ENCODE measurements around the gene MRPL49.

MRPL49 gene

DNA sequence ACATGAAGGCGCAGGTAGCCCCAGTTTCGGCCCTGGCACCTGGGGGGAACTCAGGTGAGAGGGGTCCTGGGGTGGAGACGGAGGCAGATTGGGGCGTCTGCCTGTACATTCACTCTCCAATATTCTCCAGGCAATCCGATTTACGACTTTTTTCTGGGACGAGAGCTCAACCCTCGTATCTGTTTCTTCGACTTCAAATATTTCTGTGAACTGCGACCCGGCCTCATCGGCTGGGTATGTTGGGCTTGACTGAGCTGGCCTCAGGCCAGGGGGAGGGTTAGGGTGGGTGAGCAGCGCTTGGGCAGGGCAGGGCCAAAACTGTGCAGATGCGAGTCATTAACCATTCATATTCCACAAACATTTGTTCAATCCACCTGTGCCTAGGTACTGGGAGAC, 8.8 kb upstream of the MRPL49 start:
- TF ChIP-seq, protein P1, sequence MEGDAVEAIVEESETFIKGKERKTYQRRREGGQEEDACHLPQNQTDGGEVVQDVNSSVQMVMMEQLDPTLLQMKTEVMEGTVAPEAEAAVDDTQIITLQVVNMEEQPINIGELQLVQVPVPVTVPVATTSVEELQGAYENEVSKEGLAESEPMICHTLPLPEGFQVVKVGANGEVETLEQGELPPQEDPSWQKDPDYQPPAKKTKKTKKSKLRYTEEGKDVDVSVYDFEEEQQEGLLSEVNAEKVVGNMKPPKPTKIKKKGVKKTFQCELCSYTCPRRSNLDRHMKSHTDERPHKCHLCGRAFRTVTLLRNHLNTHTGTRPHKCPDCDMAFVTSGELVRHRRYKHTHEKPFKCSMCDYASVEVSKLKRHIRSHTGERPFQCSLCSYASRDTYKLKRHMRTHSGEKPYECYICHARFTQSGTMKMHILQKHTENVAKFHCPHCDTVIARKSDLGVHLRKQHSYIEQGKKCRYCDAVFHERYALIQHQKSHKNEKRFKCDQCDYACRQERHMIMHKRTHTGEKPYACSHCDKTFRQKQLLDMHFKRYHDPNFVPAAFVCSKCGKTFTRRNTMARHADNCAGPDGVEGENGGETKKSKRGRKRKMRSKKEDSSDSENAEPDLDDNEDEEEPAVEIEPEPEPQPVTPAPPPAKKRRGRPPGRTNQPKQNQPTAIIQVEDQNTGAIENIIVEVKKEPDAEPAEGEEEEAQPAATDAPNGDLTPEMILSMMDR (IDR thresholded peaks at IDR 0.05; ENCODE audit: low read depth, low read length, missing control alignments), result no peak
- H3K4me3 ChIP-seq (replicated peaks; ENCODE audit: low read depth, low read length), result peak overlapping the region; percentile 52
- no peak for DNase-seq (ENCODE audit: extremely low read depth, low read depth)

GRCh38 chr11:65113839-65114238, 8.3 kb upstream of the MRPL49 start:
- no peak overlapping the region for H3K4me3 ChIP-seq (replicated peaks; ENCODE audit: low read depth, low read length)
- TF ChIP-seq, protein P1 (IDR thresholded peaks at IDR 0.05; ENCODE audit: low read depth, low read length, missing control alignments), result no peak
- DNase-seq (ENCODE audit: extremely low read depth, low read depth), result no peak

GRCh38 chr11:65114538-65115171, 7.5 kb upstream of the MRPL49 start:
- H3K4me3 ChIP-seq (replicated peaks; ENCODE audit: low read depth, low read length), result no peak overlapping the region
- TF ChIP-seq, protein P1 (IDR thresholded peaks at IDR 0.05; ENCODE audit: low read depth, low read length, missing control alignments), result no peak
- no peak for DNase-seq (ENCODE audit: extremely low read depth, low read depth)

DNA sequence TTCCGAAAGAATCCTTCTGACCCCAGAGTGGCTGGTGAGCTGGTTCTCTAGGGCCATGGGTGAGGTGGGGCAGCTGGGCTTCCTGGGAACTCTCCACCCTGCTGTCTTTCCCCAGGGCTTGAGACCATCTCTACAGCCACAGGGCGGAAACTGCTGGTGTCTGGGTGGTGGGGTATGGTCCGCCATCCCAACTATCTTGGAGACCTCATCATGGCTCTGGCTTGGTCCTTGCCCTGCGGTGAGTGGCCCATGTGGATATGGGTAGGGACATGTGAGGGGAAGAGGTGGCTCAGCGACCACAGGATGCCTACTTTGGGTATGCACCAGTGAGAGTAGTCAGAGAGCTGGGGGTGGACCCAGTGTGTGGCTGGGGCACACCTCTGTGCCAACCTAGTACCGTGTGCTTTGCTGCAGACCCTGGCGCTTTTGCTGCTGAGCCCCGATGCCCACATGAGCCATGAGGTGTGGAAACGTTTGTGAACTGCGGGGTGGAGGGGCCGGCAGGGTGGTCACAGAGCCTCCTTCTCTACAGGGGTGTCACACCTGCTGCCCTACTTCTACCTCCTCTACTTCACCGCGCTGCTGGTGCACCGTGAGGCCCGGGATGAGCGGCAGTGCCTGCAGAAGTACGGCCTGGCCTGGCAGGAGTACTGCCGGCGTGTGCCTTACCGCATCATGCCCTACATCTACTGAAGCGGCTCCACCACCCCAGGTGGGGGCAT, 6.6 kb upstream of the MRPL49 start:
- no peak for DNase-seq (ENCODE audit: extremely low read depth, low read depth)
- peak overlapping the region; percentile 94; the same call in 1 of the 2 replicates for H3K4me3 ChIP-seq (replicated peaks; ENCODE audit: low read depth, low read length)
- TF ChIP-seq, protein P1 (IDR thresholded peaks at IDR 0.05; ENCODE audit: low read depth, low read length, missing control alignments), result no peak

GRCh38 chr11:65116370-65117205, 5.5 kb upstream of the MRPL49 start:
- TF ChIP-seq, protein P1 (IDR thresholded peaks at IDR 0.05; ENCODE audit: low read depth, low read length, missing control alignments), result no peak
- no peak for DNase-seq (ENCODE audit: extremely low read depth, low read depth)
- peak overlapping the region; percentile 94 for H3K4me3 ChIP-seq (replicated peaks; ENCODE audit: low read depth, low read length)

GRCh38 chr11:65117206-65118096, 4.7 kb upstream of the MRPL49 start, which contains the start of gene ZNHIT2:
Gene ZNHIT2 (minus strand): TSS chr11:65117701. CDS start chr11:65117653, 48 bp downstream.
- peak; percentile 96 for DNase-seq (ENCODE audit: extremely low read depth, low read depth)
- H3K4me3 ChIP-seq (replicated peaks; ENCODE audit: low read depth, low read length), result peak within 1 kb of the TSS; percentile 94
- TF ChIP-seq, protein P1 (IDR thresholded peaks at IDR 0.05; ENCODE audit: low read depth, low read length, missing control alignments), result peak; percentile 91
